Neural crest cell (in vitro differentiated cells): Measurements from ENCODE around the gene PARP15. TPM values are rescaled to one million over a fixed set of nuclear protein-coding genes. Genes with fewer than 3 reads are reported as not detected.

Source experiments
- DNase-seq: peaks from one replicate; pipeline ENCODE4 v3.0.0; 2021; ENCODE audit warnings: low read depth, mixed read lengths, low spot score
- H3K27ac Mint-ChIP-seq: one replicate; pipeline ENCODE4 v1.8.0; 2021; ENCODE audit warnings: mild to moderate bottlenecking, mixed read lengths; ENCODE audit not compliant: unreplicated experiment
- H3K27me3 Mint-ChIP-seq: 2 replicates; pipeline ENCODE4 v1.8.0; 2021; ENCODE audit warnings: low read depth, mild to moderate bottlenecking, mixed read lengths
- H3K36me3 Mint-ChIP-seq: 2 replicates; pipeline ENCODE4 v1.8.0; 2021; ENCODE audit warnings: low read depth, mild to moderate bottlenecking, mixed read lengths
- H3K4me1 Mint-ChIP-seq: 2 replicates; pipeline ENCODE4 v1.8.0; 2021; ENCODE audit warnings: mixed read lengths
- H3K4me3 Mint-ChIP-seq: one replicate; pipeline ENCODE4 v1.8.0; 2021; ENCODE audit warnings: mild to moderate bottlenecking, mixed read lengths
- H3K9me3 Mint-ChIP-seq: 2 replicates; pipeline ENCODE4 v1.8.0; 2021; ENCODE audit warnings: mixed read lengths
- CTCF ChIP-seq: fragments of 200-600 bp; sonication (generic); conservative IDR thresholded peaks from 2 replicates; pipeline ENCODE4 v1.5.0; 2021; ENCODE audit warnings: antibody characterized with exemption, mild to moderate bottlenecking
- total RNA-seq: library from RNA; stranded (reverse); gene quantifications from 2 replicates; pipeline ENCODE4 v1.2.1, GENCODE V29; 2021

Gene PARP15
- total RNA-seq, 1 donor from 2014 or later = not detected

- no peaks in the 10 kb centered on the region for H3K9me3 Mint-ChIP-seq
- H3K36me3 Mint-ChIP-seq = no peaks in the 10 kb centered on the region
- no peak overlapping the region for H3K27ac Mint-ChIP-seq
- TF ChIP-seq CTCF = no peak
- no peak for DNase-seq
- H3K4me1 Mint-ChIP-seq = no peaks in the 10 kb centered on the region
- H3K27me3 Mint-ChIP-seq = peaks cover 2% of the 10 kb centered on the region
- H3K4me3 Mint-ChIP-seq = no peak overlapping the region
Observed at GRCh38 chr3:122668930-122669730, 91.7 kb downstream of the PARP15 start.

GRCh38 chr3:122671553-122671952 lies 94.1 kb downstream of the PARP15 start:
- no peaks in the 10 kb centered on the region for H3K36me3 Mint-ChIP-seq
- no peak overlapping the region for H3K27ac Mint-ChIP-seq
- no peaks in the 10 kb centered on the region for H3K4me1 Mint-ChIP-seq
- H3K4me3 Mint-ChIP-seq = no peak overlapping the region
- no peaks in the 10 kb centered on the region for H3K9me3 Mint-ChIP-seq
- H3K27me3 Mint-ChIP-seq = no peaks in the 10 kb centered on the region
- no peak for DNase-seq
- no peak for TF ChIP-seq CTCF

- TF ChIP-seq CTCF = no peak
Observed at GRCh38 chr3:122674339-122674738, 96.9 kb downstream of the PARP15 start.

GRCh38 chr3:122676759-122677158 lies 99.3 kb downstream of the PARP15 start:
- H3K27ac Mint-ChIP-seq = no peak overlapping the region
- TF ChIP-seq CTCF = no peak
- DNase-seq = no peak
- H3K9me3 Mint-ChIP-seq = no peaks in the 10 kb centered on the region
- H3K4me1 Mint-ChIP-seq = peaks cover 25% of the 10 kb centered on the region
- H3K36me3 Mint-ChIP-seq = peaks cover 3% of the 10 kb centered on the region
- H3K27me3 Mint-ChIP-seq = peaks cover 31% of the 10 kb centered on the region
- H3K4me3 Mint-ChIP-seq = no peak overlapping the region

More at GRCh38 chr3:122674339-122674738, 96.9 kb downstream of the PARP15 start:
- H3K27ac Mint-ChIP-seq = no peak overlapping the region
- DNase-seq = no peak
- peaks cover 5% of the 10 kb centered on the region for H3K4me1 Mint-ChIP-seq
- H3K4me3 Mint-ChIP-seq = no peak overlapping the region
- H3K36me3 Mint-ChIP-seq = no peaks in the 10 kb centered on the region
- H3K27me3 Mint-ChIP-seq = peaks cover 9% of the 10 kb centered on the region
- no peaks in the 10 kb centered on the region for H3K9me3 Mint-ChIP-seq

- DNase-seq = no peak
- H3K4me1 Mint-ChIP-seq = peaks cover 25% of the 10 kb centered on the region
- no peak for TF ChIP-seq CTCF
- no peaks in the 10 kb centered on the region for H3K9me3 Mint-ChIP-seq
- H3K27ac Mint-ChIP-seq = no peak overlapping the region
- peaks cover 3% of the 10 kb centered on the region for H3K36me3 Mint-ChIP-seq
- peaks cover 33% of the 10 kb centered on the region for H3K27me3 Mint-ChIP-seq
- no peak overlapping the region for H3K4me3 Mint-ChIP-seq
Observed at GRCh38 chr3:122677216-122677615, 99.8 kb downstream of the PARP15 start.
